ENCODE data around the gene ZNF362. TPM values are rescaled to one million over a fixed set of nuclear protein-coding genes. Genes with fewer than 3 reads are reported as not detected.
"Not testable (repeated sequence)": the region's sequence is repeated elsewhere in the genome, so short reads cannot be mapped to it uniquely, and the experiment has no call there.

The ZNF362 gene
- total RNA-seq, 2 donors from 2014 or later: 27.4 to 41.5 TPM

- DNase-seq: no peak
- no peak overlapping the region for H3K9ac ChIP-seq (ENCODE audit: extremely low read depth, low read length, poor library complexity, severe bottlenecking)
- H3K9me3 ChIP-seq (ENCODE audit: control insufficient read depth, low read length): no peaks in the 10 kb centered on the region
- H3K36me3 Mint-ChIP-seq (ENCODE audit: low read depth): peaks cover 49% of the 10 kb centered on the region
- peaks cover 42% of the 10 kb centered on the region for H3K36me3 ChIP-seq (ENCODE audit: control insufficient read depth, insufficient read depth, low read length)
- no peak overlapping the region for H3K27ac ChIP-seq (ENCODE audit: low read depth, low read length)
- H3K4me1 Mint-ChIP-seq: peaks cover 9% of the 10 kb centered on the region
- H3K4me1 ChIP-seq (ENCODE audit: control insufficient read depth, insufficient read depth, low read length): no peaks in the 10 kb centered on the region
- H3K27me3 Mint-ChIP-seq (ENCODE audit: insufficient read depth): no peaks in the 10 kb centered on the region
- peaks cover 7% of the 10 kb centered on the region for H3K9me3 Mint-ChIP-seq
- 82 to 94% methylated on average over 1 of the region's 2 CpGs for WGBS, 2 experiments (ENCODE audit: insufficient coverage in 1 of 2, insufficient read length in 1 of 2)
- no peak for TF ChIP-seq CTCF (conservative IDR thresholded peaks at IDR 0.05)
- H3K4me3 ChIP-seq (ENCODE audit: low read length): no peak overlapping the region
- no peak overlapping the region for H3K4me3 Mint-ChIP-seq
- no peak overlapping the region for H3K27ac Mint-ChIP-seq
- H3K27me3 ChIP-seq (ENCODE audit: control insufficient read depth, insufficient read depth, low read length, poor library complexity, severe bottlenecking): no peaks in the 10 kb centered on the region
Measured at GRCh38 chr1:33287317-33287716, 31.0 kb downstream of the ZNF362 start.

GRCh38 chr1:33288976-33289857 lies 32.9 kb downstream of the ZNF362 start:
- Histone ChIP-seq H3K4me1 (ENCODE audit: control insufficient read depth, insufficient read depth, low read length) (no peaks in the 10 kb centered on the region), H3K9me3 (ENCODE audit: control insufficient read depth, low read length) (no peaks in the 10 kb centered on the region), H3K27me3 (ENCODE audit: control insufficient read depth, insufficient read depth, low read length, poor library complexity, severe bottlenecking) (no peaks in the 10 kb centered on the region), H3K27ac (ENCODE audit: low read depth, low read length) (no peak overlapping the region), H3K36me3 (ENCODE audit: control insufficient read depth, insufficient read depth, low read length) (peaks cover 45% of the 10 kb centered on the region), H3K9ac (ENCODE audit: extremely low read depth, low read length, poor library complexity, severe bottlenecking) (no peak overlapping the region), H3K4me3 (ENCODE audit: low read length) (no peak overlapping the region)
- no peaks in the 10 kb centered on the region for H3K27me3 Mint-ChIP-seq (ENCODE audit: insufficient read depth)
- no peak for TF ChIP-seq CTCF (conservative IDR thresholded peaks at IDR 0.05)
- peaks cover 9% of the 10 kb centered on the region for H3K4me1 Mint-ChIP-seq
- no peak for DNase-seq
- peaks cover 7% of the 10 kb centered on the region for H3K9me3 Mint-ChIP-seq
- H3K36me3 Mint-ChIP-seq (ENCODE audit: low read depth): peaks cover 44% of the 10 kb centered on the region
- H3K4me3 Mint-ChIP-seq: no peak overlapping the region
- no peak overlapping the region for H3K27ac Mint-ChIP-seq
- WGBS, 2 experiments (ENCODE audit: insufficient coverage in 1 of 2, insufficient read length in 1 of 2): 93 to 100% methylated on average over 5 to 16 of the region's 16 CpGs

GRCh38 chr1:33289858-33290154 lies 33.5 kb downstream of the ZNF362 start:
- H3K27ac ChIP-seq (ENCODE audit: low read depth, low read length): no peak overlapping the region
- Mint-ChIP-seq H3K9me3 (peaks cover 7% of the 10 kb centered on the region), H3K27me3 (ENCODE audit: insufficient read depth) (no peaks in the 10 kb centered on the region), H3K27ac (no peak overlapping the region), H3K4me3 (no peak overlapping the region), H3K36me3 (ENCODE audit: low read depth) (peaks cover 41% of the 10 kb centered on the region), H3K4me1 (peaks cover 9% of the 10 kb centered on the region)
- no peaks in the 10 kb centered on the region for H3K9me3 ChIP-seq (ENCODE audit: control insufficient read depth, low read length)
- H3K9ac ChIP-seq (ENCODE audit: extremely low read depth, low read length, poor library complexity, severe bottlenecking): no peak overlapping the region
- H3K4me1 ChIP-seq (ENCODE audit: control insufficient read depth, insufficient read depth, low read length): no peaks in the 10 kb centered on the region
- H3K27me3 ChIP-seq (ENCODE audit: control insufficient read depth, insufficient read depth, low read length, poor library complexity, severe bottlenecking): no peaks in the 10 kb centered on the region
- H3K4me3 ChIP-seq (ENCODE audit: low read length): no peak overlapping the region
- TF ChIP-seq CTCF (conservative IDR thresholded peaks at IDR 0.05): no peak
- DNase-seq: no peak
- H3K36me3 ChIP-seq (ENCODE audit: control insufficient read depth, insufficient read depth, low read length): peaks cover 42% of the 10 kb centered on the region
- 92 to 94% methylated on average over 2 to 3 of the region's 3 CpGs for WGBS, 2 experiments (ENCODE audit: insufficient coverage in 1 of 2, insufficient read length in 1 of 2)

- 88% methylated on average over 1 of the region's 2 CpGs; no CpG with 5 or more reads in 1 of the 2 experiments for WGBS, 2 experiments (ENCODE audit: insufficient coverage in 1 of 2, insufficient read length in 1 of 2)
- H3K27ac ChIP-seq (ENCODE audit: low read depth, low read length); H3K4me1 ChIP-seq (ENCODE audit: control insufficient read depth, insufficient read depth, low read length); H3K9me3 Mint-ChIP-seq; H3K4me1 Mint-ChIP-seq; H3K27ac Mint-ChIP-seq; DNase-seq; H3K4me3 ChIP-seq (ENCODE audit: low read length); H3K4me3 Mint-ChIP-seq; H3K9ac ChIP-seq (ENCODE audit: extremely low read depth, low read length, poor library complexity, severe bottlenecking); H3K27me3 ChIP-seq (ENCODE audit: control insufficient read depth, insufficient read depth, low read length, poor library complexity, severe bottlenecking); H3K27me3 Mint-ChIP-seq (ENCODE audit: insufficient read depth); H3K9me3 ChIP-seq (ENCODE audit: control insufficient read depth, low read length): not testable (repeated sequence)
- peaks cover 36% of the 10 kb centered on the region for H3K36me3 ChIP-seq (ENCODE audit: control insufficient read depth, insufficient read depth, low read length)
- peaks cover 42% of the 10 kb centered on the region for H3K36me3 Mint-ChIP-seq (ENCODE audit: low read depth)
Measured at GRCh38 chr1:33290615-33291014, 34.3 kb downstream of the ZNF362 start.
